GM23338 (cell line): ENCODE measurements around the gene SMG9. TPM values are rescaled to one million over a fixed set of nuclear protein-coding genes. Genes with fewer than 3 reads are reported as not detected.

Experiments
- ATAC-seq: fragments of 200-7000 bp; cut with Tn5 transposase; 3 replicates; pipeline ENCODE4 v1.9.1; 2020
- DNase-seq: peaks from one replicate; pipeline ENCODE4 v3.0.0-alpha.2; 2015; ENCODE audit warnings: low spot score
- H2AFZ ChIP-seq: fragments of 200-600 bp; sonication (generic); 2 replicates; pipeline ENCODE4 v1.8.0; 2016; ENCODE audit warnings: antibody characterized with exemption, mild to moderate bottlenecking, moderate library complexity
- H3F3A ChIP-seq: fragments of 200-600 bp; sonication (generic); replicated peaks from 2 replicates; pipeline ENCODE4 v1.8.0; 2017; ENCODE audit warnings: antibody characterized with exemption, mixed run types, low read depth
- H3K27ac ChIP-seq: fragments of 200-600 bp; sonication (generic); 2 replicates; pipeline ENCODE4 v1.6.1; 2016; ENCODE audit warnings: low read depth
- H3K27me3 ChIP-seq: fragments of 200-600 bp; sonication (generic); 2 replicates; pipeline ENCODE4 v1.8.0; 2016; ENCODE audit warnings: mild to moderate bottlenecking, mixed run types, moderate library complexity; ENCODE audit not compliant: insufficient read depth
- H3K36me3 ChIP-seq: fragments of 200-600 bp; sonication (generic); 2 replicates; pipeline ENCODE4 v1.8.0; 2016; ENCODE audit warnings: mild to moderate bottlenecking; ENCODE audit not compliant: insufficient read depth
- H3K4me1 ChIP-seq: fragments of 200-600 bp; sonication (generic); 2 replicates; pipeline ENCODE4 v1.8.0; 2016; ENCODE audit warnings: mild to moderate bottlenecking, moderate library complexity; ENCODE audit not compliant: insufficient read depth
- H3K4me2 ChIP-seq: fragments of 200-600 bp; sonication (generic); 2 replicates; pipeline ENCODE4 v1.7.1; 2017; ENCODE audit warnings: mixed run types
- H3K4me3 ChIP-seq: fragments of 200-600 bp; sonication (generic); 2 replicates; pipeline ENCODE4 v1.6.1; 2016; ENCODE audit warnings: mixed run types
- H3K79me2 ChIP-seq: fragments of 200-600 bp; sonication (generic); replicated peaks from 2 replicates; pipeline ENCODE4 v1.8.0; 2017; ENCODE audit warnings: mild to moderate bottlenecking; ENCODE audit not compliant: insufficient read depth
- H3K9me2 ChIP-seq: fragments of 200-600 bp; sonication (generic); 2 replicates; pipeline ENCODE4 v1.8.0; 2017; ENCODE audit not compliant: insufficient read depth
- H4K20me1 ChIP-seq: fragments of 200-600 bp; sonication (generic); replicated peaks from 2 replicates; pipeline ENCODE4 v1.8.0; 2017; ENCODE audit warnings: mild to moderate bottlenecking; ENCODE audit not compliant: insufficient read depth
- H3K27ac Mint-ChIP-seq: 2 replicates; pipeline ENCODE4 v1.8.0; 2020; ENCODE audit warnings: inconsistent platforms, mild to moderate bottlenecking, moderate library complexity, mixed read lengths
- H3K27me3 Mint-ChIP-seq: 3 replicates; pipeline ENCODE4 v1.8.0; 2022; ENCODE audit warnings: low read depth, mild to moderate bottlenecking, moderate library complexity, mixed read lengths, inconsistent platforms; ENCODE audit not compliant: insufficient read depth, poor library complexity
- H3K36me3 Mint-ChIP-seq: 3 replicates; pipeline ENCODE4 v1.8.0; 2021; ENCODE audit warnings: low read depth, mild to moderate bottlenecking, inconsistent platforms, moderate library complexity, mixed read lengths
- H3K4me1 Mint-ChIP-seq: 3 replicates; pipeline ENCODE4 v1.8.0; 2020; ENCODE audit warnings: mild to moderate bottlenecking, inconsistent platforms, mixed read lengths
- H3K4me3 Mint-ChIP-seq: 3 replicates; pipeline ENCODE4 v1.8.0; 2021; ENCODE audit warnings: moderate library complexity, mild to moderate bottlenecking, inconsistent platforms, mixed read lengths
- H3K9me3 Mint-ChIP-seq: 3 replicates; pipeline ENCODE4 v1.8.0; 2020; ENCODE audit warnings: moderate library complexity, mild to moderate bottlenecking, inconsistent platforms, mixed read lengths
- CREB1 ChIP-seq: fragments of 250-450 bp; sonication (Bioruptor Pico); IDR thresholded peaks from 2 replicates; pipeline ENCODE4 v1.5.0; 2020; ENCODE audit warnings: low read depth, mild to moderate bottlenecking, moderate library complexity
- CTCF ChIP-seq, 2 experiments: fragments of 200-600 bp in 1 of 2; sonication (generic) in 1 of 2; conservative IDR thresholded peaks; 2 replicates each; pipeline versions ENCODE4 v1.5.1 to v1.6.1; 2016 to 2017; ENCODE audit warnings: antibody characterized with exemption in 2 of 2, low read depth in 2 of 2, mild to moderate bottlenecking in 2 of 2, moderate library complexity in 1 of 2
- ETS1 ChIP-seq: IDR thresholded peaks from 2 replicates; pipeline ENCODE4 v1.6.1; 2016; ENCODE audit warnings: antibody characterized with exemption
- EZH2 ChIP-seq: fragments of 200-600 bp; sonication (generic); IDR thresholded peaks from one replicate; pipeline ENCODE4 v1.8.0; 2017; ENCODE audit warnings: antibody characterized with exemption, mild to moderate bottlenecking, low read depth; ENCODE audit not compliant: unreplicated experiment
- EZH2phosphoT487 ChIP-seq: fragments of 200-600 bp; sonication (generic); IDR thresholded peaks from one replicate; pipeline ENCODE4 v1.8.1; 2018; ENCODE audit warnings: antibody characterized with exemption; ENCODE audit not compliant: unreplicated experiment
- JUNB ChIP-seq: IDR thresholded peaks from one replicate; pipeline ENCODE4 v1.6.1; 2016; ENCODE audit warnings: antibody characterized with exemption; ENCODE audit not compliant: unreplicated experiment
- NANOG ChIP-seq: IDR thresholded peaks from 2 replicates; pipeline ENCODE4 v1.6.1; 2016; ENCODE audit warnings: antibody characterized with exemption, borderline replicate concordance
- POLR2AphosphoS5 ChIP-seq: IDR thresholded peaks from 2 replicates; pipeline ENCODE4 v1.6.1; 2016; ENCODE audit warnings: antibody characterized with exemption, low read depth
- REST ChIP-seq: IDR thresholded peaks from one replicate; pipeline ENCODE4 v1.6.1; 2018; ENCODE audit warnings: antibody characterized with exemption; ENCODE audit not compliant: unreplicated experiment
- STAT1 ChIP-seq: IDR thresholded peaks from one replicate; pipeline ENCODE4 v1.6.1; 2016; ENCODE audit warnings: antibody characterized with exemption; ENCODE audit not compliant: unreplicated experiment
- ZNF114 ChIP-seq: fragments of 250-450 bp; sonication (Bioruptor Pico); IDR thresholded peaks from 2 replicates; pipeline ENCODE4 v1.5.0; 2020; ENCODE audit warnings: mild to moderate bottlenecking, moderate library complexity
- ZNF331 ChIP-seq: fragments of 250-450 bp; sonication (Bioruptor Pico); IDR thresholded peaks from 2 replicates; pipeline ENCODE4 v1.5.0; 2020; ENCODE audit warnings: low read depth, mild to moderate bottlenecking, moderate library complexity
- ZNF462 ChIP-seq: fragments of 250-450 bp; sonication (Bioruptor Pico); IDR thresholded peaks from 2 replicates; pipeline ENCODE4 v1.5.0; 2020; ENCODE audit warnings: mild to moderate bottlenecking, moderate library complexity
- polyA plus RNA-seq: library from polyadenylated mRNA; unstranded; fragments of >200 nt; fragmentation: Nextera tagmentation; extraction: Ambion mirVana; gene quantifications from 2 replicates; pipeline ENCODE4 v1.2.1, GENCODE V29; 2016
- total RNA-seq: library from RNA; depleted of rRNA; stranded (reverse); fragments of >200 nt; shearing (Covaris generic); gene quantifications from 2 replicates; pipeline ENCODE4 v1.2.3, GENCODE V29; 2014

SMG9 gene
- total and polyA plus RNA-seq, 2 experiments from 2014 or later: 13.2 to 14.0 TPM

- no peaks in the 10 kb centered on the region for H3K9me2 ChIP-seq
- DNase-seq (no peak), ATAC-seq (no peak)
- TF ChIP-seq ZNF114 (CRISPR knock-in tag) (no peak), STAT1 (no peak), EZH2phosphoT487 (no peak), ZNF331 (no peak), ETS1 (no peak), EZH2 (no peak), POLR2AphosphoS5 (no peak), JUNB (no peak), CTCF (conservative IDR thresholded peaks at IDR 0.05; ENCODE audit: low read depth in 2 of 2) (no peak), REST (no peak), NANOG (no peak), CREB1 (CRISPR knock-in tag) (no peak), ZNF462 (CRISPR knock-in tag) (no peak)
- H3K27ac ChIP-seq: no peak overlapping the region
- H3K27me3 ChIP-seq: no peaks in the 10 kb centered on the region
- no peaks in the 10 kb centered on the region; the same call in 2 of the 3 replicates for H3K4me1 Mint-ChIP-seq
- peaks cover 26% of the 10 kb centered on the region for H3K36me3 Mint-ChIP-seq
- no peak overlapping the region for H3K4me2 ChIP-seq
- H3K4me1 ChIP-seq: no peaks in the 10 kb centered on the region
- H3K4me3 ChIP-seq: no peak overlapping the region
- no peaks in the 10 kb centered on the region; the same call in 1 of the 2 replicates for H4K20me1 ChIP-seq
- no peak overlapping the region for H3K27ac Mint-ChIP-seq
- H2AFZ ChIP-seq: no peak overlapping the region
- H3K9me3 Mint-ChIP-seq: no peaks in the 10 kb centered on the region; the same call in 2 of the 3 replicates
- no peaks in the 10 kb centered on the region for H3K36me3 ChIP-seq
- H3K79me2 ChIP-seq: no peaks in the 10 kb centered on the region
- H3K4me3 Mint-ChIP-seq: no peak overlapping the region; the same call in 2 of the 3 replicates
- H3F3A ChIP-seq: no peaks in the 10 kb centered on the region
- H3K27me3 Mint-ChIP-seq: peaks cover 8% of the 10 kb centered on the region
Measured at GRCh38 chr19:43726736-43727592, 27.8 kb downstream of the SMG9 start.
